A673 (cell line): ENCODE data around the gene ASB16. TPM values are rescaled to one million over a fixed set of nuclear protein-coding genes. Genes with fewer than 3 reads are reported as not detected.

Source experiments
- BruUV-seq: library from RNA; stranded (reverse); fragments of 400-500 nt; replicated peaks from 2 replicates; lab custom pipeline; 2021; lab: Mats Ljungman, UMichigan
- CTCF ChIA-PET: fragments of 300-600 bp; sonication (Branson Sonifier 250); formaldehyde crosslinking; loops from one replicate; lab custom pipeline; 2022; ENCODE audit warnings: antibody characterized with exemption; lab: Charles Lee
- POLR2A ChIA-PET: fragments of 300-600 bp; sonication (Branson Sonifier 250); formaldehyde crosslinking; loops from one replicate; lab custom pipeline; 2022; ENCODE audit warnings: antibody characterized with exemption; ENCODE audit not compliant: low non-redundant PET; lab: Charles Lee
- DNase-seq: peaks from one replicate; pipeline ENCODE4 v3.0.0-alpha.2; 2015; ENCODE audit warnings: low spot score
- H3K27ac ChIP-seq: fragments of 200-600 bp; sonication (generic); 2 replicates; pipeline ENCODE4 v1.5.1; 2016; ENCODE audit warnings: mixed run types, low read depth, mild to moderate bottlenecking, mixed read lengths, antibody characterized with exemption, low read length; ENCODE audit not compliant: poor library complexity, severe bottlenecking
- H3K27me3 ChIP-seq: fragments of 200-600 bp; sonication (generic); replicated peaks from 2 replicates; pipeline ENCODE4 v1.6.1; 2017; ENCODE audit warnings: mixed run types, low read depth, mild to moderate bottlenecking, mixed read lengths, antibody characterized with exemption, low read length; ENCODE audit not compliant: insufficient read depth, poor library complexity
- H3K36me3 ChIP-seq: fragments of 200-600 bp; sonication (generic); 2 replicates; pipeline ENCODE4 v1.6.1; 2016; ENCODE audit warnings: mixed run types, mild to moderate bottlenecking, mixed read lengths, antibody characterized with exemption, low read length; ENCODE audit not compliant: insufficient read depth, poor library complexity, severe bottlenecking
- H3K4me1 ChIP-seq: fragments of 200-600 bp; sonication (generic); 2 replicates; pipeline ENCODE4 v1.6.1; 2017; ENCODE audit warnings: mixed run types, mild to moderate bottlenecking, mixed read lengths, antibody characterized with exemption, low read length; ENCODE audit not compliant: insufficient read depth, poor library complexity, severe bottlenecking
- H3K4me3 ChIP-seq: fragments of 200-600 bp; sonication (generic); 2 replicates; pipeline ENCODE4 v1.5.1; 2016; ENCODE audit warnings: low read depth, mixed run types, mild to moderate bottlenecking, mixed read lengths, low read length; ENCODE audit not compliant: poor library complexity, severe bottlenecking
- H3K9me3 ChIP-seq: fragments of 200-600 bp; sonication (generic); 2 replicates; pipeline ENCODE4 v1.6.1; 2016; ENCODE audit warnings: mixed run types, low read depth, mild to moderate bottlenecking, mixed read lengths, antibody characterized with exemption, low read length; ENCODE audit not compliant: poor library complexity, severe bottlenecking
- CTCF ChIP-seq: fragments of 300-800, 200-600 bp; sonication (generic); conservative IDR thresholded peaks from 2 replicates; pipeline ENCODE4 v1.5.1; 2017; ENCODE audit warnings: low read depth, mild to moderate bottlenecking, antibody characterized with exemption, low read length, moderate library complexity, mixed read lengths
- EZH2 ChIP-seq: fragments of 200-600 bp; sonication (generic); IDR thresholded peaks from 2 replicates; pipeline ENCODE4 v1.6.1; 2017; ENCODE audit warnings: borderline replicate concordance, low read depth, mild to moderate bottlenecking, mixed read lengths, antibody characterized with exemption, low read length; ENCODE audit not compliant: poor library complexity, severe bottlenecking
- intact Hi-C: fragments of 100-400 bp; cut with micrococcal nuclease; formaldehyde crosslinking; loops from one replicate; pipeline ENCODE4 v1.10.0; 2022; ENCODE audit not compliant: unreplicated experiment
- total RNA-seq: library from RNA; stranded (reverse); gene quantifications from 2 replicates; pipeline ENCODE4 v1.2.3, GENCODE V29; 2021

Gene ASB16
- total RNA-seq, 1 experiment from 2014 or later = 0.17 TPM

DNA sequence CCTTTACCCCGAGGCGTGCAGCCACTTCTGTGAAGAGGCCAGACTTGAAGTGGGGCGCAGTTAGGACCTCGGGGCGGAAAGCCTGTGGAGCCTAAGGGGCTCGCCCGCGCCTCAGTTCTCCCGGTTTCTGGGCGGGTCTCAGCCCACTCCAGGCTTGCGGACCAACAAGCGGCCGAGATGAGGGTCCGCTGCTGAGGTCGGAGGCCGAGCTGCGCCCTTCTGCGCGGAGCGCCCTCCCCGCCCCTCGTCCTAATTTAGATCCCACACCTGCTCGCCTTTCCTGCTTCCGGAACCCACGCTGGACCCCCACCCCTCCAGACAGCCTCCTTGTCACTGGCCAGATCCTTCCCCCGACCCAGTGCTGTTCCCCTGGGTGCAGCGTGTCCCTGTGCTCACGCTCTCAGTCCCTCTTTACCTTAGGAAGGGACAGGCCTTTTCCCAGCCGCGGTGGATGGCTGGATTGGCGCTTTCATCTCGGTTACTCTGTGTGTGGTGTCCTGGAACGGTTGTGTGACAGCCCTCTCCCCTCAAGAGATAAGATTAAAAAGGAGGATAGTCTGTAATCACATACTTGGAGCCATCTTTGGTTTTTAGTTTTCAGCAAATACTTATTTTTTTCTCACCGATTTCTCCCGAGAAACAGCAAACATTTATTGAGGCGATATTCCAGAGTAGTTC, 30.1 kb downstream of the ASB16 start:
- BruUV-seq = TSS peak; percentile 75
- Histone ChIP-seq H3K4me1 (no peaks in the 10 kb centered on the region), H3K36me3 (peaks cover 11% of the 10 kb centered on the region), H3K27ac (peak overlapping the region; percentile 83), H3K27me3 (no peaks in the 10 kb centered on the region), H3K4me3 (peak overlapping the region; percentile 65), H3K9me3 (no peaks in the 10 kb centered on the region)
- TF ChIP-seq EZH2 (no peak), CTCF (no peak)
- POLR2A ChIA-PET = no interaction called here
- intact Hi-C loops = no loop called here
- no peak for DNase-seq
- CTCF ChIA-PET = no interaction called here

- peaks cover 12% of the 10 kb centered on the region for H3K36me3 ChIP-seq
- POLR2A ChIA-PET = no interaction called here
- BruUV-seq = no TSS peak
- H3K9me3 ChIP-seq = no peaks in the 10 kb centered on the region
- H3K4me1 ChIP-seq = no peaks in the 10 kb centered on the region
- CTCF ChIA-PET = no interaction called here
- TF ChIP-seq EZH2 (no peak), CTCF (no peak)
- H3K27ac ChIP-seq = no peak overlapping the region
- no peaks in the 10 kb centered on the region for H3K27me3 ChIP-seq
- H3K4me3 ChIP-seq = no peak overlapping the region
- DNase-seq = no peak
- intact Hi-C loops = no loop called here
Measured at GRCh38 chr17:44202756-44203155, 32.3 kb downstream of the ASB16 start.

GRCh38 chr17:44203731-44204440, 33.4 kb downstream of the ASB16 start:
- no TSS peak for BruUV-seq
- no peaks in the 10 kb centered on the region for H3K9me3 ChIP-seq
- ChIA-PET POLR2A (no interaction called here), CTCF (interaction anchor here (1.0 kb wide), 1 partner anchor 14 kb away, joined by 5 read pairs; no protein-coding TSS in a partner anchor)
- DNase-seq = peak; percentile 77
- H3K27me3 ChIP-seq = no peaks in the 10 kb centered on the region
- TF ChIP-seq CTCF (peak; percentile 62), EZH2 (no peak)
- H3K4me3 ChIP-seq = no peak overlapping the region
- no peak overlapping the region for H3K27ac ChIP-seq
- no peaks in the 10 kb centered on the region for H3K4me1 ChIP-seq
- H3K36me3 ChIP-seq = peaks cover 20% of the 10 kb centered on the region
- intact Hi-C loops = no loop called here
